Stimulated activated CD8-positive, alpha-beta memory T cell treated with anti-CD3 and anti-CD28 coated beads, Interleukin-4, amount 100 ng/mL, for 48 hours (primary cell): ENCODE measurements around the gene GDA.

Experiments
- DNase-seq: peaks from one replicate; pipeline ENCODE4 v3.0.0-alpha.2; 2020

Gene GDA

DNA sequence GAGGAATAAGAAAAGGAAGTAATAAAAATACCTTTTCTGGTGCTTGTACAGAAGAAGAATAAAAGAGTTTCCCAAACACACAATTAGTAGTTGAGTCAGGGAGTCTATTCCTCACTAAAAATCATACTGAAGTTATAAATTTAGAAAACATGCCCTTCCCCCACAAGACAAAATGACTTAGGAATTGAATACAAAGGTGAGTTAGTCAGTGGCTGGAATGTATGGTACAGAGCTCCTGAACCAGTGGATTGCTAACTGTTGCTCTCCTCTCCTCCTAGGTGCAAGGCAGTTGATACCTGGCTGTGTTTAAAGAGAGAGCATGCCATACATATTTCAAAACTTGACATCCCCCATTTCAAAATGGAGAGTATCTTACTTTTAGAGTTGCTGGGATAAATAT lies 1.9 kb downstream of the GDA start:
- no peak for DNase-seq

DNA sequence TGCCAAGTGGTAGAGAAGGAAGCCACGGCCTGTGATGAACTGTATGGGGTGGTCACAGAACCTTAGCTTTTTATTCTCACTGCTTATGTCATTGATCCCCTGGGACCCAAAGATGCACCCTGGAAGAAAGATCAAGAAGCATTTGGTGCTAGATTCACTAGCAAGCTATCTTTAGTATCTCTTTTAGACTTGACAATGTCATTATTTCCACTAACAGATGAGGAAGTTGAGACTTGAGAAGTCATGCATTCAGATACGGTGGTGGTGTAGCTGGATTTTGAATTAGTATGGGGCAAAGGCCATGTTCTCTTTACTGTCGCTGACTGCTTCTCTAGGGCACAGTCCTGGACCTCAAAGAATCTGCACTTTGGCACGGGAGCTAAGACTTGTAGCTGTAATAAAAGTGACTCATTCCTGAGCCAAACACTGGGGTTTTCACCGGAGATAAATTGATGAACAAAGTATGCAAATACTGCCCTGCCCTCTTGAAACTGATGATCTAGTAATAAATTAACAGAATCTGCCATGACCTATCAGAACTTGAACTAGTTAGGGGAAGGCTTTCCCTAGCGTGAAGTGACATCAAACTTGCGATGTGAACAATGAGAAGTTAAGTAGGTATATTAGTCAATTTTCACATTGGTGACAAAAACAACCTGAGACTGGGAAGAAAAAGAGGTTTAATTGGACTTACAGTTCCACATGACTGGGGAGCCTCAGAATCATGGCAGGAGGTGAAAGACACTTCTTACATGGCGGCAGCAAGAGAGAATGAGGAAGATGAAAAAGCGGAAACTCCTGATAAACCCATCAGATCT lies 5.4 kb downstream of the GDA start:
- no peak for DNase-seq

DNA sequence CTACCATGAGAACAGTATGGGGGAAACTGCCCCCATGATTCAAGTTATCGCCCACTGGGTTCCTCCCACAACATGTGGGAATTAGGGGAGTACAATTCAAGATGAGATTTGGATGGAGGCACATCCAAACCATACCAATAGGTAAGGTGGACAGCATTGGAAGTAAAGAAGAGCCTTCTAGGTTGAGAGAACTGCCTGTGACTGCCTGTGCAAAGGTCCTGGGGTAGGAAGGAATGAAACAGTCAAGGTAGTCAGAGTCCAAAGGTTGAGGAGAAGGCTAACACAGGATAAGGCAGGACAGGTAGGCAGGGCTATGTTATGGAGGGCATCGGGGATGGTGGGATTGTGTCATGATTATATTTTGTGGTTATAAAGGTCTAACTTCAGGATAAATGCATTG lies 6.1 kb downstream of the GDA start:
- no peak for DNase-seq

DNA sequence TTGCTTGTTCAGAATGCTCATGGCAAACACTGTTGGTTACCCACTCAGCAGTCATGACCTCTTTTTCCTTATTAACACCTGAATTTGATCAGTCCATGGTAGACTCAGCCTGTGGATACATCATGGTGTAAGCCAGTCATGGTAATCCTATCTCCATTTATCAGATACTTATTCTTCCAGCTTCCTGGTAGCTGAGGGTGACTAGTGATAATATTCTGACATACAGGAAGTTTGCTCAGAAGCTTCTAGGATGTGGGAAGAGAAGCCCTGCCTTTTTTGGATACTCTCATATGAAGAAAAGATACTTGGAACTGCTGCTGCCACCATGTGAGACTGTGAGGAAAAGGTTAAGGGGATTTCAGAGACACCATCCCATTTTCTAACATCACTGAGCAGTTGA lies 7.3 kb downstream of the GDA start:
- no peak for DNase-seq

DNA sequence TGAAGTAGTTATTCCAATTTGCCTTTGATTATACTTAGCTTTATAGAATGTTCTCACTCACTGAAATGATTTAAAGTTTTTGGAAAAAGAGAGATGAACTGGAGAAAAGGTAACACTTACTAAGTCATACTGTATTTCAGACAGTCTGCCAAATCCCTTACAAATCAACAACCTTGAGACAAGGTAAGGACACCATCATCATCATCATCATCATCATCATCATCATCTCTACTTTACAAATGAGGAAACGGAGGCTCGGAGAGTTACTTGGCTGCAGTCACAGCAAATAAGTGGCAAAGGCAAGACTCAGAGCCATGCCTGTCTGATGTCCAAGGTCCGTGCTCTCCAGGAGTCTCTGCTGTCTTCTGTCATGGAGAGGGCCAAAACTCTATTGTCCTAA lies 9.4 kb downstream of the GDA start:
- DNase-seq = no peak

DNA sequence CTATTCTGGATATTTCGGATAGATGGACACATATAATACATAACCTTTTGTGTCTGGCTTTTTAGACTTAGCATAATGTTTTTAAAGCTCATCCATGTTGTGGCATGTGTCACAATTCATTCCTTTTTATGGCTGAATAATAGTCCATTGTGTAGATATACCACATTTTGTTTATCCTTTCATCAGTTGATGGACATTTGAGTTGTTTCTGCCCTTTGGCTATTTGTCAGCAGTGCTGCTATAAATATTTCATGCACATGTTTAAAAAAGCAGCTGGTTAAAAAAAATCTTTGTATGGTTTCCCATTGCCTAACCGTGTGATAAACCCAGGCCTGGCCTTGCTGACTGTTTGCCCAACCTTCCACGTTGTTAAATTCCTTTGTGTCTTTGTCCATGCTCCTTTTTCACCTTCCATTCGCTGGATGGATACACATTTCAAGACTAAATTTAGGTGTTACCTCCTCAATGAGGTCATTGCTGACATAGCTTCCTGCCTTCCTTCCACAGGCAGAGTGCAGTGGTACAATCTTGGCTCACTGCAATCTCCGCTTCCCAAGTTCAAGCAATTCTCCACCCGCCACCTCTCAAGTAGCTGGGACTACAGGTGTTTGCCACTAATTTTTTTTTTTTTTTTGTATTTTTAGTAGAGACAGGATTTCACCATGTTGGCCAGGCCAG lies 11.3 kb downstream of the GDA start:
- DNase-seq = no peak

DNA sequence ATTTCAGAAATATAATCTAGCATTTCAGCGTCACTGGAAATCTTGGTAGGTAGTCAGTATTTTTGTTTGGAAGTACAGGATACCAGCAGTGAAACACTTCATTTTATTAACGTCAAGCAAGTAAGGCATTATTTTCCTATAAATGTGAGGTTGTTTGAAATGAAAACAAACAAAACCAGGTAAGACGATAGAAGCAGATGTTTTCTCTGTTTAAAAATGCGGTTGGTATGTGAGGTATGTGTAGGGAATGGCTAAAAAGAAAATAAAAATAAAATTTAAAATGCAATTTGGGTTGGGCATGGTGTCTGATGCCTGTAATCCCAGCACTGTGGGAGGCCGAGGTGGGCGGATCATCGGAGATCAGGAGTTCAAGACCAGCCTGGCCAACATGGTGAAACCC lies 16.1 kb downstream of the GDA start:
- no peak for DNase-seq

DNA sequence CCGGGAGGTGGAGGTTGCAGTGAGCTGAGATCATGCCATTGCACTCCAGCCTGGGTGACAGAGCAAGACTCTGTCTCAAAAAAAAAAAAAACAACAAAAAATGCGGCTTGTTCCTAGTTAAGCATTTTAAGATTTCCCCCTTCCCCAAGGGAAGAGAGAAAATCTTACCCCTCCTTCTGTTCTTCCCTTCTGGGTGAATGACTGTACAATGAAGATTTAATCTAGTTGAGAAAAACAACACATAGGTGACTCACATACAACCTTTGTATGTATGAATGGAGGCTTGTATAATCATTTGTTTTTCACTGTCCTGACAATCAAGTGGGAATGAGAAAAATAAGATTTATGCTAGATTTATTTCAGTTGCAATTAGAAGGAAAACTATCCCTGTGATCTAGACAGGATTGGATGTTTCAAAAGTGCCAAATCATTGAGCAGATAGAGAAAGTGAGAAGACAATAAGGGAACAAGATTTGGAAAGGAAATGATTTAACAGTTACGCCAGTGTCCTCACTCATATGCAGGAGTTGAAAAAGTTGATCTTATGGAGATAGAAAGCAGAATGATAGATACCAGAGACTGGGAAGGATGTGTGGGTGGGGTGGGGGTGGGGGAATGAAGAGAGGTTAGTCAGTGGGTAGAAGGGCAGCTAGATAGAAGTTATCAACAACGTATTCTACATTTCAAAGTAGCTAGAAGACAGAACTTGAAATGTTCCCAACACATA lies 16.7 kb downstream of the GDA start:
- DNase-seq = no peak

DNA sequence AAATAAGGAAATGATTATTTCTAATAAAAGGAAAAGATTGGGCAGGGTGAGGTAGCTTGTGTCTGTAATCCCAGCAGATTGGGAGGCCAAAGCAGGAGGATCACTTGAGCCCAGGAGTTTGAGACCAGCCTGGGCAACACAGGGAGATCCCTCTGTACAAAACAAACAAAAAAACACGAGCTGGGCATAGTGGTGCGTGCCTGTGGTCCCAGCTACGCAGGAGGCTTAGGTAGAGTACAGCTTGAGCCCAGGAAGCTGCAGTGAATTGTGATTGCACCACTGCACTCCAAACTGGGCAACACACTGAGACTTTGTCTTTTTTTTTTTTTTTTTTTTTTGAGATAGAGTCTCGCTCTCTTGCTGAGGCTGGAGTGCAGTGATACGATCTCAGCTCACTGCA lies 18.8 kb downstream of the GDA start:
- no peak for DNase-seq

DNA sequence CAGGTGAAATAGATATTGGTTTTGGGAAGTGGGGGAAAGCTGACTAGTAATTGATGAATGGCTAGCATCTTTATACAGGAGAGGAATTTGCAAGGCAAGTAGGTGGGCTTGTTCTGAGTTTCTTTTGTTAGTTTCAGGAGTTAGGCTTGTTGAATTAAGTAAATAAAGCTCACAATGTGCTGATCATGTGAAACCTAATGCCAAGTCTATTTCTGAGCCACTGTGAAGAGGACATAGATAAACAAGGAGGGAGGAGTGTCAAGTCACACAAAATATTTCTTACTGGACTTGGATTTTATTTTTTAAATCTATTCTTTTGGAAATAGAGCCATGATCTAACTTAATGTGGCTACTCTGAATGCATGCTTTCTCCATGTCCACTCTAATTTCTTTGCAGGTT lies 19.9 kb downstream of the GDA start:
- DNase-seq = no peak

DNA sequence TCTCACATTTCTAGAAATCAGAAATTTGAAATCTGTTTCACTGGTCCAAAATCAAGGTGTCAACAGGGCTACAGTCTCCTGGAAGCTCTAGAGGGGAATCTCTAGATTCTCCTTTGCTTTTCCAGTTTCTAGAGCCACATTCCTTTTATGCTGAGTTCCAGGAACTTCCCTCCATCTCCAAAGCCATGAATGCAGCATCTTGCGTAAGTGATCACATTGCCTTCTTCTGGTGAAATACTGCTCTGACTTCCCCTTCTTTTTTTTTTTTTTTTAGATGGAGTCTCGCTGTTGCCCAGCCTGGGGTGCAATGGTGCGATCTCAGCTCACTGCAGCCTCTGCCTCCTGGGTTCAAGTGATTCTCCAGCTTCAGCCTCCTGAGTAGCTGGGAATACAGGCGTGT lies 23.8 kb downstream of the GDA start:
- DNase-seq = no peak

DNA sequence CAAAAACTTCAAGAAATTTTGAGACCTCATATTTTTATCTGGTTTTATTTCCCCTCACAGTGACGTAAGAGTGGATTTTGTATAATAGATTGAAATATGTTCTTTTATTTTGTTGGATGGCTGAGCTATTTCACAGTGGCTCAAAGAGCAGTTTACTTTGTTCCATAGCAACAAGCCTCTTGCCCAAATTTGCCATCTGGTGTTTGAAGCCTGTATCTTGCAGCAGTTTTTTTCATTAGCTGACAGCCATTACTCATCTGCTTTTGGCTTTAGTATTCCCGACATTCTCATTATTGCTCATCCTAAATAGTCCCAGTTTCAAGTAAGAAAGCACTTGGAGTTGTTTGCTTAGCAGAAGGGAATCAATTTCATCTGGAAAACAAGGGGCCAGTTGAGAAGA lies 36.3 kb downstream of the GDA start:
- no peak for DNase-seq

DNA sequence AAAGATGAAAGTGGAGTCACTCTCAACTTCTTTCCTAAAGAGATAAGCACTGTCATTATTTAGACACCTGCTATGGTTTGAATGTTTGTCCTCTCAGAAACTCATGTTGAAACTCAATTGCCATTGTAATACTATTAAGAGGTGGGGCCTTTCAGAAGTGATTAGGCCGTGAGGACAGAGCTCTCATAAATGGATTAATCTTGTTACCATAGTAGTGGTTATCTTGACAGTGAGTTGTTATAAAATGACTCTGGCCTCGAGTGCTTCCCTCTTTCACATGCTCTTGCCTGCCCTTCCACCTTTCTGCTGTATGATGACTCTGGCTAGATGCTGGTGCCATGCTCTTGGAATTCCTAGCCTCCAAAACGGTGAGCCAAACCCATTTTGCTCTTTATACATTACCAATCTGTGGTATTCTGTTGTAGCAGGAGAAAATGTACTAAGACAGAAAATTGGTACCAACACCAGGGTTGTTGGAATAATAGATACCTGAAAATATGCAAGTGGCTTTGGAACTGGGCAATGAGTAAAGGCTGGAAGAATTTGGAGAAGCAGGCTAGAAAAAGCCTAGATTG lies 38.0 kb downstream of the GDA start:
- no peak for DNase-seq

DNA sequence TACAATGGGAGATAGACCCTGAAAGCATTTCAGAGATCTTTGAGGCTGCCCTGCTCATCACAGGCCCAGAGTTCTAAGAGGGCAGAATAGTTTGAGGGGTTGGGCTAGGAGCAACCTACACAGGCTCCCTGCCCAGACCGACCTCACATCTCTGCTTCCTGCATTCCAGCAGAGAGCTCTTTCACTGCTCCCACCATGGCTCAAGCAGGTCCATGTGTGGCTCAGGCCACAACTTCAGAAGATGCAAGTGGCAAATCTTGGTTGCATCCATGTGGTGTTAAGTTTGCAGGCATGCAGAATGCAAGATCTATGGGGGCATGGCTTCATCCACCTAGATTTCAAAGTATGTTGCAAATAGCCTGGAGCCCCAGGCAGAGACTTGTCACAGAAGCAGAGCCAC lies 39.0 kb downstream of the GDA start:
- DNase-seq = no peak

DNA sequence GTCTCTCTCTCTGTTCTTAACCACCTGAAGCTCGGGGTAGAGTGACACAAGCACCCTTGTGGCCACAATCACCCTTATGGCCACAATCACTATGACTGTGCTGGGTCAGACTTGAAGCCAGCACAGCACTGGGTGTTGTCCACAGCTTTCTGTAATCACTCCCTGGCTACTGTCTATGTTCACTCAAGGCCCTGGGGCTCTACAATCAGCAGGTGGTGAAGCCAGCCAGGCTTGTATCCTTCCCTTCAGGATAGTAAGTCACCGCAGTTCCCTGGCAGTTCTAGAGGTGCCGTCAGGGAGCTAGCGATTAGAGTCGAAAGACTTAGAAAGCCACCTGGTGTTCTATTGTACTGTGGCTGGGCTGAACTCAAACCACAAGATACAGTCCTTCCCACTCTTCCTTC lies 44.2 kb downstream of the GDA start:
- DNase-seq = no peak

DNA sequence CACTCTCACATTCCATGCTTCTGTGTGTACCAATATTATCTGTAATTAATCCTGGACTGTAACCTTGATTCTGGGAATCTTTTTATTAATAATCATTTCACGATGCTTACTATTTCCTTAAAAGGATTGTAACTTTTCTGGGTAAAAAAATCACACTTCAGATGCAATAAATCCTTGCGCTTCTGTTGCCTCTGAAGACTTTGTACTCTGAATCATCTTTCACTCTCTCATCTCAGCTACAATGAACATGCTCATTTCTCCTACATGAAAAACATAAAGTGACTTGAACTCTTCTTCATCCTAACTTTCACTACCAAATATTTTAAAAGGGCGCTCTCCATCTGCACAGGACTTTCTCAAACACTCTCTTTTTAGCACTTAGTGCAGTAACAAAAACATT lies 50.0 kb downstream of the GDA start:
- no peak for DNase-seq

DNA sequence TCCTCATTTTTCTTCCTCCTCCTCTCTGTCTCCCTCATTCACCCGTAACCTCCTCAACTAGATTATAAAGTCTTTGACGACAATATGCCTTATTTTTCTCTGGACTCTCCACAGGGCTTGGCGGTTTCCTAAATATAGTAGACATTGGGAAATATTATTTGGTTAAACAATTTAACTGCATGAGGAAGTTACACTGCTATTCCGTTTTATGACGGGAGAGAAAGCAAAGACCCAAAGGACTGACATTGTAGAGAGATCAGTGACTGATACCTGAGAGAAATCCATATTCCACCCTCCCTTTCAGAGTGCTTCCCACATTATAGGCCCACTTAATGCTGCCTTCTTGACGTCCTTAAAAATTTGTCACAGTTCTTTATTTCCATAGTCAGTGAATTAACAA lies 51.2 kb downstream of the GDA start:
- no peak for DNase-seq

DNA sequence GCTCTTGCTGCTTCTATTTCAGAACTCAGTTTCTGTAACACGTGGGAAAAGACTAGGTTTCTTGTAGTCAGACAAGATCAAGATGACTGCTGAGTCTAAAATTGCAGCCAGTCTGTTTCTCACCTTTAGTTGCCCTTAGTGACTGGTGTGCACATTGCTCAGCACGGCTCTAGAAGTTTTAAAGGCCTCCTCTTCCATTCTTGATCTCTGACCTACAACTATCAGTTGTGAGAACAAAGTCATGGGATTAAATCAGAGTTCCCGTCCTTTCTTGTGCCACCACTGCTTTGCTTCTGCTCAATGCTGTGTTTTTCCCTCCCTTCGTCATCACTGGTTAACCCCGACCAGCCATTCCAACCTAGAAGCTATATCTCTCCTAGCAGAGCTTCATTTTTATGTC lies 52.8 kb downstream of the GDA start:
- DNase-seq = no peak

DNA sequence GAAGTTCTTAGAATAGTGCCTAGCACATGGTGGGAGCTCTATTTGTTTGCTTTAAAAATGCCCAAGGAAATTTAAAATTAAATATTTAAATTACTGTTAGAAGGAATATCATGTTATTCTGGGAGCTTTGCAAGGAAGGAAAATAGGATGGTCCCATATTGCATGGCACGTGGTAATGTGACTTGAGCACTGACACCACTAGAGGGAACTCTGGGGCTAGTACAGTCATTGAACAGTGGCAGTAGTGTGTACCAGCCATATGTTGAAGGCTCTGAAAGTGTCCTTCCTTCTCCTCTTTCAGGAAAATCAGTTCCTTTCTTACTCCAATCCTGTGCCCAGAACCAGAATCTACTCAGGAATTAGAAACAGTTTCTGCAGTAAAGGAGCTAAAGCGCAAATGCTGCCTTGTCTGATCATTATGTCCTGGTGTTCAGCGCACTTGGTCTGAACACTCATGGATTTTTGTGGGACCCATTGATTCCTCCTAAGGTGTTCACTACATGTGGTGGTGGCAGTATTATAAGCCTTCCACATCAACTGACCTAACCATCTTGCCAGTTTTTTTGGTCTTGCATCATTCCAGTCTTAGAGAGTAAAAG lies 54.1 kb downstream of the GDA start:
- DNase-seq = no peak

DNA sequence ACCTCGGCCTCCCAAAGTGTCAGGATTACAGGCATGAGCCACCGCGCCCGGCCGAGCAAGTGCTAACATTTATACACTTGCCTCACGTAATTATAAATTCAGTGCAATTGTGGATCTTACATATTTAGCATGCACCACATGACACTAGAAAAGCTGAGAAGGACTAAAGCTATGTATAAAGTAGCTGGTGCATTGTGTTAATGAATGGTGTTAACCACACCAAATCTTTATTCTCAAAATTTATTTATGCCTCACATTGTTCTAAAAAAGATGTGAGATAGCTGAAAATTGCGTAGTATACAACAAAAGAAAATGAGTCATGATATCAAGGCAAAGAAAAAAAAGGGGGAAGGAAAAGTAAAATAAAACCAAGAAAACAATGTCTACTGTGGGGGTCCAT lies 54.8 kb downstream of the GDA start:
- DNase-seq = no peak

DNA sequence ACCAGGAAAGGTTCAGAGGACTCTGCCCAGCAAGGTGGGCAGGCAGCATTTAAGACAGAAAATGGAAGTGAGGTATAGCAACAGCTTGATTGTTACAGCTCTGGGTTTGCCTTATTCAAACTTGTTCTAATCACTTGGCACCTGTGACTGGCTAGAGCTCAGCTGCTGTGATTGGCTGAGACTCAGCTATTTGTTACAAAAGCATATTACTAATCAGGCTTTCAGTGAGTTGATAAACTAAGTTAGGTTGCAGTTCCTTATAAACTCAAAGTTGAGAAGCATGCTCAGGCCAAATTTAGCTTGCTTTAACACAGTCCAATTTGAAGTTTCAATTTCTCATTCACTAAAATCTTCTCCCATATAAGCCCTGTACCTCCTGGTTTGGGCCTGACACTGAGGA lies 56.3 kb downstream of the GDA start:
- no peak for DNase-seq

DNA sequence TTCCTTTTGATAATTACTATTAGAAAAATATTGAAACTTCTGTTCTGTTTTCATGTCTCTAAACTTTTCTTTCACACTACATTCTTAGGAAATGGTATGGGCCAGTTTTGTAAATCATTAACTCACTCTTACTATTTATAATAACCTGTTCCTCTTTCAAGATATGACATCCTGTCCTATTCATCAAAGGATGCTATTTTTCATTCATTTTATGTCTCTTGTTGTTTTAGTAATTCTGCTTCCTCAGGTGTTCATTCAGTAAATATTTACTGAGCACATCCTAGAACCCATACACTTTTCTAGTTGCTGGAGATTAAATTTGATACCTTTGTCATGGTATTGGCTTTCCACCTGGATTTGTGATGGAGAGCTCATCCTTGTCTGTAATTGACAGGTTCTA lies 58.0 kb downstream of the GDA start:
- DNase-seq = no peak

DNA sequence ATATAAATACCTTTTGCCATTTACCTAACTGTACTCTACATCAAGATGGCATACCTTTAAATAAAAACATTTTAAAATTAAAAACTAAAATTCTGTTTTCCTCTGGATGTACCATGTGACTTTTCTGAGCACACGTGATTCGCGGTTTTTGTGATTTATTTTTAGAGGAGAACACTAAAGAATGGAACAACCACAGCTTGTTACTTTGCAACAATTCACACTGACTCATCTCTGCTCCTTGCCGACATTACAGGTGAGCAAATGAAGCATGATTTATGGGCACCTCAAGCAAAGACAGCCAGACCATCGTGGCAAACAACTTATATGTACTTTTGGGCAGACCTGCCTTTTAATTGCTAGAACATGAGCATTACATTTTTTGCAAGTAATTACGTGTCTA lies 61.3 kb downstream of the GDA start:
- no peak for DNase-seq
